Left ventricle myocardium inferior (tissue), 1 donor: Measurements from ENCODE around the gene PTPRG. TPM values are rescaled to one million over a fixed set of nuclear protein-coding genes. Genes with fewer than 3 reads are reported as not detected.
A peak's percentile ranks its signal among the peaks of the same experiment; 100 is the strongest.

Experiments
- DNase-seq: peaks from one replicate; pipeline ENCODE4 v3.0.0-alpha.2; 2020
- H3K27ac ChIP-seq: fragments of 200-600 bp; replicated peaks from 2 replicates; pipeline ENCODE4 v1.8.0; 2021
- H3K27me3 ChIP-seq: fragments of 200-600 bp; 2 replicates; pipeline ENCODE4 v1.8.0; 2021; ENCODE audit warnings: low read depth
- H3K36me3 ChIP-seq: fragments of 200-600 bp; 2 replicates; pipeline ENCODE4 v1.8.0; 2021
- H3K4me1 ChIP-seq: fragments of 200-600 bp; 2 replicates; pipeline ENCODE4 v1.8.0; 2021
- H3K4me3 ChIP-seq: fragments of 200-600 bp; 2 replicates; pipeline ENCODE4 v1.8.0; 2021; ENCODE audit warnings: mild to moderate bottlenecking, moderate library complexity
- H3K9me3 ChIP-seq: fragments of 200-600 bp; replicated peaks from 2 replicates; pipeline ENCODE4 v1.8.0; 2021
- intact Hi-C: fragments of 100-400 bp; cut with micrococcal nuclease; formaldehyde crosslinking; loops from one replicate; pipeline ENCODE4 v1.11.0; 2022
- total RNA-seq: library from RNA; stranded (reverse); fragmentation: NEBNext Ultra II Directional; extraction: Animal tissue kit (Norgen Biotek cat#: 25700); gene quantifications from one replicate; pipeline ENCODE4 v1.2.1, GENCODE V29; 2021
- TF ChIP-seq, protein P1 (sequence below): fragments of 200-600 bp; IDR thresholded peaks from 2 replicates; pipeline ENCODE4 v1.8.0; 2021; ENCODE audit warnings: antibody characterized with exemption, mild to moderate bottlenecking, borderline replicate concordance
- donor health status: DM: no; HTN: yes; CAD: no; lungs with severe emphysema.

PTPRG gene
- total RNA-seq, 1 donor from 2014 or later, result 29.6 TPM

DNA sequence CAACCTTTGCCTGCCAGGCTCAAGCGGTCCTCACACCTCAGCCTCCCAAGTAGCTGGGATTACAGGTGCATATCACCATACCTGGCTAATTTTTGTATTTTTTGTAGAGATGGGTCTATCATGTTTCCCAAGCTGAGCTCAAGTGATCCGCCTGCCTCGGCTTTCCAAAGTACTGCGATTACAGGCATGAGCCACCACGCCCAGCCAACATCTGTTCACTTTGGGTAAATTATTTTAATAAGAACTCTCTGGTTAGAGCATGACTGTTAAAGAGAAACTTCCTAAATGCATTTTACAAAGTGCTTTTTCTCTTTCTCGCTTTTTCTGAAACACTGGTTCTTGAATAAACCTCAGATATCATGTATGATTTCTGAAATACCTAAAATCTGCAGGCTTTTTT lies 172.5 kb downstream of the PTPRG start:
- peak; percentile 28 for DNase-seq
- H3K9me3 ChIP-seq, result no peaks in the 10 kb centered on the region
- H3K4me1 ChIP-seq, result peaks cover 57% of the 10 kb centered on the region
- peak overlapping the region; percentile 3 for H3K4me3 ChIP-seq
- intact Hi-C loops, result no loop called here
- H3K27me3 ChIP-seq, result no peaks in the 10 kb centered on the region
- H3K27ac ChIP-seq, result peak overlapping the region; percentile 37
- H3K36me3 ChIP-seq, result no peaks in the 10 kb centered on the region
- TF ChIP-seq, protein P1, sequence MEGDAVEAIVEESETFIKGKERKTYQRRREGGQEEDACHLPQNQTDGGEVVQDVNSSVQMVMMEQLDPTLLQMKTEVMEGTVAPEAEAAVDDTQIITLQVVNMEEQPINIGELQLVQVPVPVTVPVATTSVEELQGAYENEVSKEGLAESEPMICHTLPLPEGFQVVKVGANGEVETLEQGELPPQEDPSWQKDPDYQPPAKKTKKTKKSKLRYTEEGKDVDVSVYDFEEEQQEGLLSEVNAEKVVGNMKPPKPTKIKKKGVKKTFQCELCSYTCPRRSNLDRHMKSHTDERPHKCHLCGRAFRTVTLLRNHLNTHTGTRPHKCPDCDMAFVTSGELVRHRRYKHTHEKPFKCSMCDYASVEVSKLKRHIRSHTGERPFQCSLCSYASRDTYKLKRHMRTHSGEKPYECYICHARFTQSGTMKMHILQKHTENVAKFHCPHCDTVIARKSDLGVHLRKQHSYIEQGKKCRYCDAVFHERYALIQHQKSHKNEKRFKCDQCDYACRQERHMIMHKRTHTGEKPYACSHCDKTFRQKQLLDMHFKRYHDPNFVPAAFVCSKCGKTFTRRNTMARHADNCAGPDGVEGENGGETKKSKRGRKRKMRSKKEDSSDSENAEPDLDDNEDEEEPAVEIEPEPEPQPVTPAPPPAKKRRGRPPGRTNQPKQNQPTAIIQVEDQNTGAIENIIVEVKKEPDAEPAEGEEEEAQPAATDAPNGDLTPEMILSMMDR, result no peak

DNA sequence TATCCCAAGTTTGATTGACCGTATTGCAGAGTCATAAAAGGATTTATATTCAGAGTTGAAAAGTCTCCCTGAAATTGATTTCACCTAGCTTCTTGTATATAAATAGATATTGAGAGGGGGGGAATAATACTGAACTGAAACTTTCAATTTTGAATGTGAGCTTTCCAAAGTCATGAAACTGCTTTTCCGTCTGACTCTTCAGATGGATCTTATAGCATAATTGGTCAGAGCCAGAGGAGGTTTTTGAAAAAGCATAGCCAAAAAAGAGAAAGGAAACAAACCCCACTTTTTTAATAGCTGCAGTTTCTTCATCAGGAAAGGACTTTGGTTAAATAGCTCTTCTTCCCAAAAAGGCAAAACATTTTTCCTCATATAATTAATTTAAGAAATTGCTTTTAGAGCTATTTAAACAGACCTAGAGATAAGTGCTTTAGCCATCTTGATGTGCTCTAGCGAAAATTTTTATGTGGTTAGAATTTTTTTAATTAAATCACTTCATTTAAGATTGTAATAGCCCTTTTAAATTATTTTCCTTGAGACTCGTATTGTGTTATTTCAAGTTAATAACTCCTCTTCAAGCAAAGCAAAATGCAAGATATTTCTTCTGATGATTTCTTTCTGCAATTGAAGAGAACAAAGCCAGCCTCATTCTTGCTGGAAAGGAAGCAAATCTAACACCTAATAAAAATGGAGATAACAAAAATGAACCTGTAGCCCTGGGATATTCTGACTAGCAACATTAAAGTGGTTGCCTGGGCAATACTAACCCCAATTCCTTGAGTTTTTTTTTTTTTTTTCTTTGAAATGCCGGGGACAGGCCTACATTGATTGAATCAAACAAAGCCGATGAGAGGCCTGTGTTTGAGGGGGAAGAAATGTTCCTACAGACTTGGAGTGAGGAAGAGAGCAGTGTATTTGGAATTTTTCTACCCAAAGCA lies 173.6 kb downstream of the PTPRG start:
- H3K27ac ChIP-seq, result peak overlapping the region; percentile 37
- TF ChIP-seq, protein P1, result no peak
- DNase-seq, result no peak
- no peaks in the 10 kb centered on the region for H3K27me3 ChIP-seq
- peak overlapping the region; percentile 3 for H3K4me3 ChIP-seq
- no peaks in the 10 kb centered on the region for H3K9me3 ChIP-seq
- peaks cover 55% of the 10 kb centered on the region for H3K4me1 ChIP-seq
- H3K36me3 ChIP-seq, result no peaks in the 10 kb centered on the region
- intact Hi-C loops, result no loop called here

DNA sequence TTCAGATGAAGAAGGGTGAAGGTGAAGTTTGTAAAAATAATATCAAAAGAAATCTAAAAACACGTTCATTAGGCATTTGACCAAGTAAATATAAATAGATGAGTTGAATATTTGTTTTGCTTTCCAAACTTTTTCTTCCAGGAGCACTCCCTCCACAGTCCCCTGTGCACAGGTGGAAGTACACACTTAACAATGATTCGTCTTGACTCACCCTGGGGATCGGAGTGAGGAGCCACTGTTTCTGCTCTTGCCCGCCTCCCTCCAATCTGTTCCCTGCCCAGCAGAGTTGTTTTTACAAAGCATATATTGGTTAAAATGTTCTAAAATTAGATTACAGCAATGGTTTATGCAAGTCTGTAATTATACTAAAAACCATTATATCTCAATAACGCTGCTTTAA lies 175.1 kb downstream of the PTPRG start:
- Histone ChIP-seq H3K27ac (no peak overlapping the region), H3K27me3 (no peaks in the 10 kb centered on the region), H3K36me3 (no peaks in the 10 kb centered on the region), H3K4me3 (no peak overlapping the region), H3K9me3 (no peaks in the 10 kb centered on the region), H3K4me1 (peaks cover 60% of the 10 kb centered on the region)
- no peak for DNase-seq
- intact Hi-C loops, result no loop called here
- TF ChIP-seq, protein P1, result no peak

DNA sequence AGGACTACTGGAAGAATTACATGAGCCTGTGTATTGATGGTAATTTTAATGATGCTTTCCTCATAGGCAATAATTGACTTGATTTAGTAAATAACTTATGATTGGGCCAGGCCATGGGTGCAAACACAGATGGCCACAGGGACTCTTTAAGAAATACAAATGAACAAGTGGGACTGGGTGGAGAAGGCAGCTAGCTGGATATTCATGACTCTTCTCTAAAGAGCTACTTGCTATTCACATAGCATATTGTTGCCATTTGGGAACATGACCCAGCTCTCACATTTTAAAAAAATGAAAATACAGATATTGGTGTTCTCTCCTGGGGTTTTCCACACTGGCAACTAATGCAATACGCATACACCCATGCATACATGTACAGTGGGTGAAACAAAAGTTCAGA lies 178.3 kb downstream of the PTPRG start:
- Histone ChIP-seq H3K27ac (no peak overlapping the region), H3K36me3 (no peaks in the 10 kb centered on the region), H3K4me1 (peaks cover 67% of the 10 kb centered on the region), H3K4me3 (no peak overlapping the region), H3K9me3 (no peaks in the 10 kb centered on the region), H3K27me3 (no peaks in the 10 kb centered on the region)
- intact Hi-C loops, result no loop called here
- DNase-seq, result no peak
- TF ChIP-seq, protein P1, result no peak

DNA sequence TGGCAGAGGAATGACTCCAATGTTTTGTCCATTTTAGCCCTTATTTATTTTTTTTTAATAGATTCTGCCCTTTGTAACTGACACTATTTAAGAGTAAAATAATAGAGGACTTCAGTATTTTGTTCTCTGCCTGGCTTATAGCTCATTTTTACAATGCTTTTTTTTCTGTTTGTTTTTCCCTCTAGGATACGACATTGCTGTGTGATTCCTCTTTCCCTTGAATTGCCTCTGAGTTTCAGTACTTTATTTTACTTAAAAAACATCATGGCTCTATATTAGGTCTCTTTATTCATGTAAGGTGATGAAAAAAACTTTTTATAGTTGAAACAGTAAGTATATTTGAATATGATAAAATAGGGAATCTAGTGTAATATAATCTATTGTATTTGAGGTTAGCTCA lies 179.1 kb downstream of the PTPRG start:
- H3K36me3 ChIP-seq, result no peaks in the 10 kb centered on the region
- H3K4me3 ChIP-seq, result no peak overlapping the region
- no peaks in the 10 kb centered on the region for H3K9me3 ChIP-seq
- H3K27me3 ChIP-seq, result no peaks in the 10 kb centered on the region
- TF ChIP-seq, protein P1, result no peak
- no peak for DNase-seq
- peaks cover 60% of the 10 kb centered on the region for H3K4me1 ChIP-seq
- intact Hi-C loops, result no loop called here
- peak overlapping the region; percentile 4 for H3K27ac ChIP-seq
